CD4-positive, alpha-beta T cell treated with Interleukin-4 for 1 hour (primary cell): ENCODE data around the gene PKNOX2.

Experiments
- DNase-seq, 2 donors: peaks; one replicate each; pipeline ENCODE4 v3.0.0-alpha.2; 2020 to 2022

Gene PKNOX2

DNA sequence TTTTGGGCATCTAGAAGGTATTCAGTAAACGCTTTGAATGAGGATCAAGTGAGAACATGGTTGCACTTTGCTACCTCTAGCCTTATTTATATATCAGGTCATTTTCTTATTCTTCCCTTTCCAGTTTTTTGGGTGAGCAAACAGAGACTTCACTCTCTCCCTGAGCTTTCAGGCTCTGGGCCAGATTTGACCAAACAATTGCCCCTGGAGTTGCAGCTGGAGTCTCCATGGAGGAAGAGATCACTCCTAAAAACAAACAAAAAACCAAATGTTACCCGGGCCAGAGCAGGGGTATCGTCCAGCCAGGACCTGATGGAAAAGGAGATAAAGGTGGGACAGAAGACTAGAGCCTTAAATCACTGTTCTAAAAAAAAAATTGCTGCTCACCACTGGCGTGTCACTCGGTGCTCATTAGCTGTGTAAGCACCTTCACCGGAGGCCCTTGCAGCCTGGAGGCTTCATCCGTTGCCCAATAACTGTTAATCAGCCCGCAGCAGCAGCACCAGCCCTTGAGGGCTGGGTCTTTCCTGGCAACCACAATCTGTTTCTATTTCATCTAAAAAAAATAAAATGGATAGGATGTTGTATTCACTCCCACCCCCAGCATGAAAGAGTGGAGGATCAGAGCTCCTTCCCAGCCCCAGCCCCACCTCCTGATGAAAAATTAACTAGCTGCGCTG is 125.0 kb downstream of the PKNOX2 start:
- DNase-seq: no peak

- no peak for DNase-seq
Measured at GRCh38 chr11:125290263-125290662, 125.7 kb downstream of the PKNOX2 start.

- DNase-seq: no peak
Measured at GRCh38 chr11:125292100-125292499, 127.5 kb downstream of the PKNOX2 start.

DNA sequence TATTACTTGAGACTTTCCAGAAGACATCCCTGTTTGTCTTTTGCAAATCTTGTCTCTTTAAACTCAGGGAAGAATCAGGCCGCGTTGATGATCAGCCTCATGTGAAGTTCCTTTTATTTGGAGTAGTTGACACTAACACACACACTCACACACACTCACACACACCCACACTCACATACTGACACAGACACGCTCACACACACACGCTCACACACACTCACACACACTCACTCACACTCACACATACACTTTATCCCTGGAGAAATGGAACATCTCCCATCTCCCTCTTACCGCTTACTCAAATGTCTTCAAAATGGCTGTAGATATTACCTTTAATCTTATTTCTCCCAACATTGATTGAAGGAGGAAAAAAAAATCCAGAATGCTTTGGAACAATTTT is 129.0 kb downstream of the PKNOX2 start:
- no peak for DNase-seq

- DNase-seq: no peak
Measured at GRCh38 chr11:125295931-125296330, 131.4 kb downstream of the PKNOX2 start.

DNA sequence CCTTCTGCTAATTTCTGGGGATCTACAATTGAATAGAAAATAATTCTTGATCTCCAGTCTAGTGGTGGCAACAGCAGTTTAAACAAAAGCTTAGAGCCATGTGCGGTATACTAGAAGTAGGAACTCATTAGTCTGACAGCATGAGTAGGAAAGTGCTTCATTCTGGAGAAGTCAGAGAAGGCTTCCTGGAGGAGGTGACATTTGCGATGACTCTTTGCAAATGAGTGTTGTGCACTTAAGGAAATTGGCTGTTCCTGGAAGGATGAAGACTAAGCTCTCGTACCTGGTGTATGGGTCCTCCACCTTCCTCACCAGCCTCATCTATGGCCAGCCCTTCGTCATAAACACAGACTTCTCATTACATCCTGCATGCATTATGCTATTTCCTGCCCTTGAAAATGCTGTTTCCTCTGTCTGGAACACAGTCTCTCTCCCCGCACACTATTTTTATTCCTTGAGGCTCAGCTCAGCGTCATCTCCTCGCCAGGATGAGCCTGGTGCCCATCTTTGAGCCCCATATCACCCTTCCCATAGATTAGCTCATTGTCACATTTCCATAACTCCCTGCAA is 132.9 kb downstream of the PKNOX2 start:
- DNase-seq: no peak

DNA sequence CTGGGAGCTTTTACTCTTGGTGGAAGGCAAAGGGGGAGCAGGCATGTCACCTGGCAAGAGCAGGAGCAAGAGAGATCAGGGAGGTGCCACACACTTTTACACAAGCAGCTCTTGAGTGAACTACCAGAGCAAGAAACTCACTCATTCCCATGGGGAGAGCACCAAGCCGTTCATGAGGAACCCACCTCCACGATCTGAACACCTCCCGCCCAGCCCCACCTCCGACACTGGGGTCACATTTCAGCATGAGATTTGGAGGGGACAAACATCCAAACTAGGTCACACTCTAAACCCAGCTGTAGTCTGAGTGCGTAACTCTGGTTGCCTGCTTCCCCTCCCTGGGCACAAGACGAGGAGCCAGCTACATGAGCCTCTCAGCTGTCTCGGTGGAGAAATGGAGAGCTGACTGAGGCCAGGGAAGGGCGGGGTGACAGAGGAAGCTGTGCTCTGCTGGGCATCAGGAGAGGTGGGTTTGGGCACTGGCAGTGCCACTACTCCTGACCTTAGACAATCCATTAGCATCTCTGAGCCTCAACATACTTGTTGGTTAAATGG is 134.6 kb downstream of the PKNOX2 start:
- DNase-seq: no peak

DNA sequence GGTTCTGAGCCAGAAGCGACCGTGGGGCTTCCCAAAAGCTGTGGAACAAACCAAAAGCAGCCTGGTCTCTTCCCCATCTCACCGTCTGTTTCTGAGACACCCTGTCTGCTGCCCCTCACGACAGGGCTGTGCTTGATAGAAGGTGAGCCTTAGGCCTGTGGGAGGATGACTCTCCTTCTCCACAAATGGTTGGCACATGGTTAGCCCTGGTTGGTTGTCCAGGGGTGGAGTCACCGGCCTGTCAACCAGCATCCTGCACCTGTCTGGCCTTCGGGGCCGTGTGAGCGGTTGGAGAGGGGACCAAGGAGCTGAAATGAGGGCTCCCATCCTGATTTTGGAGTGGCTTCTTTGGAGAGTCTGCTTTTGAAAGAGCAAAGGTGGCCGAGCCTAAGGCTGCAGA is 135.3 kb downstream of the PKNOX2 start:
- no peak for DNase-seq

- no peak for DNase-seq
Measured at GRCh38 chr11:125300791-125301218, 136.3 kb downstream of the PKNOX2 start.

DNA sequence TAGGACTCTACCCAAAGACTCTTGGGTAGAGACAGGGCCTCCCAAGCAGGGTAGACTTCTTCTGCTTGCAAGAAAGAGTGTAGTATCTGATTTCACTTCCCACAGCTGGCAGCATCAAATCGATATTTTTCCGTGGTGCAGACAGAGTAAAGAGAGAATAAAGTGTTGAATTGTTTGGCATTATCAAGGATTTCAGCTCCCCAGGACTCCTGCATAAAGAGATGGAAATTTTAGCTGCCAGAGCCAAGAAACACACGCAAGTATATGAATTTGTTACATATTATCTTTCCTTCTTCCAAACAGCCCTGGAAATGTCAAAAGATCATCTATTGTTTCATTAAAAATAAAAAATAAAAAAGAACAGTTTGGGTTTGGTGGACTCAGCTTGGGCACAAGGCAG is 136.8 kb downstream of the PKNOX2 start:
- DNase-seq: no peak

- no peak for DNase-seq
Measured at GRCh38 chr11:125303186-125303585, 138.6 kb downstream of the PKNOX2 start.

DNA sequence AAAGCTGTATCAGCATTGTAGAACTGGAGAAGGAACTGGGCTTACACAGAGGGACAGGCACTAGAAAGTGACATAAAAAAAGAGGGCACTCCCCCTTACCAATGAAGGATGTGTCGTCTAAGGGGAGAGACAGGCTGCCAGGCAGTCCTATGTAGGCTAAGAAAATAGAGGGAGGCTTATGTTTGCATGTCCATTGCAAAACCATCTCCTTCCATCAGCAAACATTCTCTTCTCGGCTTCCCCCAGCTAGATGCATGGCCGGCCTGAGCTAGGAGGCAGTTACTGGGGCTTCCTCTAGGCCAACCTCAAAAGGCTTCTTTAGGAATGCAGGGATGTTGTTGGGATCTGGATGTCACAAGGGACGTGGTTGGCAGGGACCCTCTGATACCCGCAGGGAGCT is 139.1 kb downstream of the PKNOX2 start:
- no peak for DNase-seq

GRCh38 chr11:125304136-125304535 is 139.6 kb downstream of the PKNOX2 start:
- no peak for DNase-seq

DNA sequence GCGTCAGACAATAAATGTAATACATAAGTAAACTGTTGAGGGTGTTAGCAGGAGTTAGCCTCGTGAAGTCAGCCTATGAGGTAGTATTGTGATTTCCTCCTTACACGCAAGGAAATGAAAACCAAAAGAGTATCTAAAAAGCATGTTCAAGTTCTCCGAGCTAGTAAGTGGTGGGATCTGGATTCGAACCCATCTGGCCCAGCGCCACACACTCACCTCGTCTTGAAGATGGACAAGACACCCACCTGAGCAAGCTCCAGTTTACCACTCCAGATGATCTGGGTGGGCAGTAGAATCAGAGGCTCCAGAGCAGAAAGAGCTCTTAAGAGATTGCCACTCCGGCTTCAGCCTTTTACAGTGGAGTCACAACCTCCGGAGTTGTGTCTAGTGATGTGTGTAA is 140.3 kb downstream of the PKNOX2 start:
- peak in 1 of 2 donors; percentile 3 for DNase-seq

GRCh38 chr11:125305345-125305744 is 140.8 kb downstream of the PKNOX2 start:
- DNase-seq: peak in 1 of 2 donors; percentile 7

DNA sequence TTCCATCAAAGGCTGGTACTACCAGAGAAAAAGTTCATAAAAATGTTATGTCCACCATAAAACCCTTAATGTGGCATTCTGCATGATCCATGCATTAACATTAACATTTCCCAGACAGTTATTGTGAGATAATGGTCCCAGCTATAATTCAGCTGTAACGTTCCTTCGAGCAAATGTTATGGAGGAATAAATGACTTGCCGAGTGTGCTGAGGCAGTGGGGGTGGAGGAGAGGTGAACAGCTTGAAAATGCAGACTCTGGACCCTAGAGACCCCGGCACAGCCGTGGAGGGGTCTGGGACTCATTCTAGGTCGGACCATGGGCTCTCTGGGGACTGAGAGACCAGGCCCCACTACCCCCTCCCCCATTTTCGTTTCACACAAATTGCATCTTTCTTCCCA is 141.9 kb downstream of the PKNOX2 start:
- peak in 1 of 2 donors; percentile 6 for DNase-seq

DNA sequence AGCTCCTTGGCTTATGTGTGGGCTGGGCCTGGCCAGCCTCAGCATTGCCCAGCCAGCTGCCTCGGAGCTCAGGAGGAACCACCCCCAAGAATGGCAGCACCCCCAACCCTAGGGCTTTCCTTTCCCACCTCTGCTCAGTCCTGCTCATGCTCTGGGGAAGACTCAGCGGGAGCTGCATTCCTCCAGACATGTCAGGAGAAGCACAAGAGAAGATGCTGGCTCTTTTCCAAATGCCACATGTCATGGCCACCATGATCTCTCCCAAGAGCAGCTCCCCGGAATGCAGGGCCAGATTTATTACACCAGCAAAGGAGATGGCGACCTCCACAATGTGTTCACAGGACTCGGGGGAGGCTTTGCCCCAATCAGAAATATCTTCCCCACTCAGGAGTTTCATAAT is 143.7 kb downstream of the PKNOX2 start:
- DNase-seq: peak in 1 of 2 donors; percentile 8

DNA sequence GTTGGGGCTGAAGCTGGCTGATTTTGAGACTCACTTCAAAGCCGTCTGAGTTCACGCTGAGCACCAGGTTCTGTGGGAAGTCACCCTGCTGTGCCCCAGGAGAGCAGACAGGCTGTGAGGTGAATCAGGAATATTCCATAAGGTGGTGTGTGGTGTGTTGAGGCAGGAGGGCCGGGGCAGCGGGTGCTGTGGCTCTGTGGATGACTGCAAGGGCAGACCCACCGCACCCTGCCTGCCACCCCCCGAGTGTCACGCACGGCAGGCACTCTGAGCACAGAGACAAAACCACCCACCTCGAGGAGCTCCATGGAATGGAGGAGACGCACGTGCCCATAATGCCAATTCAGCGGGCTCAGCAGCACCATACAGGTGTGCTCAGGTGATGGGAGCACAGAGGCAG is 147.8 kb downstream of the PKNOX2 start:
- DNase-seq: peak in 1 of 2 donors; percentile 4

- peak in 1 of 2 donors; percentile 0 for DNase-seq
Measured at GRCh38 chr11:125312812-125313211, 148.3 kb downstream of the PKNOX2 start.

DNA sequence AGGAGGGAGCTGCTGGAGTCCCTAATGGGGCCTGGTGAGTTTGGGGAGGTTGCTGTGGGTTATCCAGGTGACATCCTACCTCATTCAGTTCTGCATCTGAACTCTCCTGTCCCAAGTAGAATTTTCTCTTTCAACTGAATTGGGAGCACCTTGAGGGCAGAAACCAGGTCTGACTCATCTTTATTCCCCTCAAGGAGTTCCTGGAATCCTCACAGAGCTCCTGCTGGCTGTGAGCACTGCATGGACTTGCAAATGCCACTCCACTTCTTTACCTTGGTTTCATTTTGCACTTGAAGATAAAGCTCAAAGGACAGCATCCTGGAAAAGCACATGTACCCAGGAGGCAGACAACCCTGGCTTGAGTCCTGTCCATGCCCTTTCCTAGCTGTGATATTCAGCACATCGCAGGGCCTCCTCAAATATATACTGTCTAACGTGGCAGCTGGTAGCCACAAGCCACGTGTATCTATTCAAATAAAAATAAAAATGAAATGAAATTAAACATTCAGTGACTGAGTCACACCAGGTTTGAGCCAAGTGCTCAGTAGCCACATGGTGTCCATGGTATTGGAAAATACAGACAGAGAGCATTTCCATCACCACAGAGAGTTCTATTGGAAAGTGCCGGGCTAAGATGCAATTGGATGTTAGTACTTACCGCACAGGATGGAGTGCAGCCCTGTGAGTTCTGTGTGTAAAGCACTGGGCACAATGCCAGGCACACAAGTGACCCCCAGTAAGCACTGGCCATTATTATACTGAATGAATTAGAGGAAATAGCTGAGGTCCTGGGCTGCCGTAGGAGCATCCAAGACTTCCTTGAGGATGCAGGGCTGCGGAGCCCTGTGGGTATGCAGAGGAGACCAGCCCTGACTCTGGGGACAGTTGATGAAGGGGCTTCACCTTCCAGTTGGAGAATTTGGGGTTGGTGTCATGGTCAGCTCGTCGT is 149.0 kb downstream of the PKNOX2 start:
- DNase-seq: peak in 1 of 2 donors; percentile 5

- peak in 1 of 2 donors; percentile 7 for DNase-seq
Measured at GRCh38 chr11:125314276-125315078, 149.9 kb downstream of the PKNOX2 start.

DNA sequence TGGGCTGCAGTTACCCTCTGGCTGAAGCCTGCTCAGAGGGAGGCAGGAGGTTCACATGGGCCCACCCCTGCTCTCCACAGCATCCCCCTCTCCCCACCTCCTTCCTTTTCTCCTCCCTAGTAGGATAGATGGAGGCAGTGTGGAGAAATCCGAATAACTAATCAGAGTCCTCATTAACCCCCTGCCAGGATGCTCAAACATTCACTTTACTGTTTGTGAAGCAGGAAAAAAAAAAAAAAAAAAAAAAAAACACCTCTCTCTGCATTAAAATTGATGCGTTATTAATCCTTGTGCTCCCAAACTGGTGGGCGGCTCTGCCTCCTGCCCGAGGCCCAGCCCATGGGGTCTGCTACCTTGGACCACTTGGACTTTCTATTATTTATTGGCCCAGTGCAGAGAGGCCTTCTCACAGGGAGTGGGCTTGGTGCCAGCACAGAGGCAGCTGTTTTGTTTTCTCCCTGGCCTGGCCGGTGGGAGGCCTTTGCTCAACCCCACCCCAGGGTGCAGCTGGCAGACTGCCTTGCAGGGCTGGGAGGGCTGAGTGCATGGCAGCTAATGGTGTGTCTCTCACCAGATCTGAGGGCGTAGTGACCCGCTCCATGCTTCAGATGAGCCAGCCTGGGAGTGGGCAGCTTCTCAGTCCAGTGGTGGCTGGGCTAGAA is 150.7 kb downstream of the PKNOX2 start:
- peak in 1 of 2 donors; percentile 5 for DNase-seq
